MM.1S (cell line): ENCODE measurements around the gene HPSE2.

Experiments
- DNase-seq: peaks from one replicate; pipeline ENCODE4 v3.0.0-alpha.2; 2015
- H2AFZ ChIP-seq: fragments of 300-600 bp; sonication (generic); 2 replicates; pipeline ENCODE4 v1.6.0; 2016; ENCODE audit warnings: antibody characterized with exemption, low read length
- H3F3A ChIP-seq: fragments of 300-600 bp; sonication (generic); 2 replicates; pipeline ENCODE4 v1.6.1; 2016; ENCODE audit warnings: mild to moderate bottlenecking, antibody characterized with exemption, low read length, moderate library complexity, mixed read lengths; ENCODE audit not compliant: insufficient read depth
- H3K27ac ChIP-seq: fragments of 300-600 bp; sonication (generic); 2 replicates; pipeline ENCODE4 v1.5.1; 2016; ENCODE audit warnings: mild to moderate bottlenecking, low read length
- H3K27me3 ChIP-seq: fragments of 300-600 bp; sonication (generic); replicated peaks from 2 replicates; pipeline ENCODE4 v1.6.0; 2016; ENCODE audit warnings: low read length; ENCODE audit not compliant: insufficient read depth
- H3K36me3 ChIP-seq: fragments of 300-600 bp; sonication (generic); replicated peaks from 2 replicates; pipeline ENCODE4 v1.6.1; 2016; ENCODE audit warnings: mild to moderate bottlenecking, low read length, mixed read lengths; ENCODE audit not compliant: insufficient read depth
- H3K4me1 ChIP-seq: fragments of 300-600 bp; sonication (generic); 2 replicates; pipeline ENCODE4 v1.6.1; 2016; ENCODE audit warnings: low read length, mixed read lengths
- H3K4me2 ChIP-seq: fragments of 300-600 bp; sonication (generic); 2 replicates; pipeline ENCODE4 v1.6.0; 2016; ENCODE audit warnings: low read depth, low read length
- H3K4me3 ChIP-seq: fragments of 300-600 bp; sonication (generic); 2 replicates; pipeline ENCODE4 v1.5.1; 2016; ENCODE audit warnings: low read length, mixed read lengths
- H3K79me2 ChIP-seq: fragments of 300-600 bp; sonication (generic); 2 replicates; pipeline ENCODE4 v1.6.1; 2016; ENCODE audit warnings: mixed run types, low read length, mixed read lengths
- H3K9ac ChIP-seq: fragments of 300-600 bp; sonication (generic); 2 replicates; pipeline ENCODE4 v1.6.1; 2016; ENCODE audit warnings: low read length, mixed read lengths
- H3K9me2 ChIP-seq: fragments of 300-600 bp; sonication (generic); replicated peaks from 2 replicates; pipeline ENCODE4 v1.6.1; 2016; ENCODE audit warnings: mild to moderate bottlenecking, low read length, mixed read lengths; ENCODE audit not compliant: insufficient read depth
- H3K9me3 ChIP-seq: fragments of 300-600 bp; sonication (generic); replicated peaks from 2 replicates; pipeline ENCODE4 v1.6.1; 2016; ENCODE audit warnings: mild to moderate bottlenecking, low read length, mixed read lengths; ENCODE audit not compliant: insufficient read depth
- H4K20me1 ChIP-seq: fragments of 300-600 bp; sonication (generic); 2 replicates; pipeline ENCODE4 v1.6.1; 2016; ENCODE audit warnings: mild to moderate bottlenecking, low read length, moderate library complexity, mixed read lengths; ENCODE audit not compliant: insufficient read depth
- EZH2 ChIP-seq: fragments of 300-600 bp; sonication (generic); optimal IDR thresholded peaks from 2 replicates; pipeline ENCODE3; 2017; ENCODE audit warnings: low read depth, mild to moderate bottlenecking, antibody characterized with exemption, low read length, mixed read lengths
- EZH2phosphoT487 ChIP-seq: fragments of 300-600 bp; sonication (generic); IDR thresholded peaks from 2 replicates; pipeline ENCODE4 v1.6.1; 2018; ENCODE audit warnings: antibody characterized with exemption, low read length
- TF ChIP-seq, protein P1 (sequence below): fragments of 300-600 bp; sonication (generic); IDR thresholded peaks from 2 replicates; pipeline ENCODE4 v1.5.1; 2016; ENCODE audit warnings: antibody characterized with exemption, low read length, mixed read lengths

Gene HPSE2

DNA sequence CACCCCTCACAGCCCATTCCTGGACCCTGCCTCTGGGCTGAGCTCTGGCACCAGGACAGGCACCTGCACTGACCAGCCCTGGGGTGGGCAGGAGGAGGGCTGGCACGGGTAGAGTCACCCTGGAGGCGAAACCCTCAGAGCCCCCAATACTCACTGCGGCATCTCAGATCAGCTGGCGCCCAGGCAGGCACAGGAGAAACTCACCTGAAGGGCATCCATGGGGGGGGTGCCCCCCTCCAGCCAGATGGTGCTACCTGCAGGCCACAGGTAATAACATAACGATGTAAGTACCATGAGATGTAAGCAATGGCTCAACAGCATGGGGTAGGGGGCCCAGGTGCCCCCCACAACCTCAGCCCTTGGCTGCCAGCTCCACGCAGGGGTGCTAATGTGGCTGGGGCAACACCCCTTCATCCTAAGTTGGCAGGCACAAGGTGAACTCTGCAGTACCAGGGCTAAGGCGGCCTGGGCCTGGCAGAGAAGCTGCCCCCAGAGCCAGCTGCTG, 808.6 kb downstream of the HPSE2 start:
- no peak for DNase-seq
- Histone ChIP-seq H3K27ac (no peak overlapping the region), H2AFZ (no peak overlapping the region), H3K27me3 (no peaks in the 10 kb centered on the region), H3K4me2 (no peak overlapping the region), H3F3A (no peaks in the 10 kb centered on the region), H3K9me2 (no peaks in the 10 kb centered on the region), H3K79me2 (no peaks in the 10 kb centered on the region), H4K20me1 (no peaks in the 10 kb centered on the region), H3K9me3 (no peaks in the 10 kb centered on the region), H3K36me3 (0 out of 2 replicates have a peak, but pooled peaks cover 3% of the 10 kb centered on the region), H3K4me1 (0 out of 2 replicates have a peak, but pooled peaks cover 3% of the 10 kb centered on the region), H3K4me3 (no peak overlapping the region), H3K9ac (no peak overlapping the region)
- TF ChIP-seq EZH2phosphoT487 (no peak), EZH2 (no peak)
- TF ChIP-seq, protein P1, sequence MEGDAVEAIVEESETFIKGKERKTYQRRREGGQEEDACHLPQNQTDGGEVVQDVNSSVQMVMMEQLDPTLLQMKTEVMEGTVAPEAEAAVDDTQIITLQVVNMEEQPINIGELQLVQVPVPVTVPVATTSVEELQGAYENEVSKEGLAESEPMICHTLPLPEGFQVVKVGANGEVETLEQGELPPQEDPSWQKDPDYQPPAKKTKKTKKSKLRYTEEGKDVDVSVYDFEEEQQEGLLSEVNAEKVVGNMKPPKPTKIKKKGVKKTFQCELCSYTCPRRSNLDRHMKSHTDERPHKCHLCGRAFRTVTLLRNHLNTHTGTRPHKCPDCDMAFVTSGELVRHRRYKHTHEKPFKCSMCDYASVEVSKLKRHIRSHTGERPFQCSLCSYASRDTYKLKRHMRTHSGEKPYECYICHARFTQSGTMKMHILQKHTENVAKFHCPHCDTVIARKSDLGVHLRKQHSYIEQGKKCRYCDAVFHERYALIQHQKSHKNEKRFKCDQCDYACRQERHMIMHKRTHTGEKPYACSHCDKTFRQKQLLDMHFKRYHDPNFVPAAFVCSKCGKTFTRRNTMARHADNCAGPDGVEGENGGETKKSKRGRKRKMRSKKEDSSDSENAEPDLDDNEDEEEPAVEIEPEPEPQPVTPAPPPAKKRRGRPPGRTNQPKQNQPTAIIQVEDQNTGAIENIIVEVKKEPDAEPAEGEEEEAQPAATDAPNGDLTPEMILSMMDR: no peak

DNA sequence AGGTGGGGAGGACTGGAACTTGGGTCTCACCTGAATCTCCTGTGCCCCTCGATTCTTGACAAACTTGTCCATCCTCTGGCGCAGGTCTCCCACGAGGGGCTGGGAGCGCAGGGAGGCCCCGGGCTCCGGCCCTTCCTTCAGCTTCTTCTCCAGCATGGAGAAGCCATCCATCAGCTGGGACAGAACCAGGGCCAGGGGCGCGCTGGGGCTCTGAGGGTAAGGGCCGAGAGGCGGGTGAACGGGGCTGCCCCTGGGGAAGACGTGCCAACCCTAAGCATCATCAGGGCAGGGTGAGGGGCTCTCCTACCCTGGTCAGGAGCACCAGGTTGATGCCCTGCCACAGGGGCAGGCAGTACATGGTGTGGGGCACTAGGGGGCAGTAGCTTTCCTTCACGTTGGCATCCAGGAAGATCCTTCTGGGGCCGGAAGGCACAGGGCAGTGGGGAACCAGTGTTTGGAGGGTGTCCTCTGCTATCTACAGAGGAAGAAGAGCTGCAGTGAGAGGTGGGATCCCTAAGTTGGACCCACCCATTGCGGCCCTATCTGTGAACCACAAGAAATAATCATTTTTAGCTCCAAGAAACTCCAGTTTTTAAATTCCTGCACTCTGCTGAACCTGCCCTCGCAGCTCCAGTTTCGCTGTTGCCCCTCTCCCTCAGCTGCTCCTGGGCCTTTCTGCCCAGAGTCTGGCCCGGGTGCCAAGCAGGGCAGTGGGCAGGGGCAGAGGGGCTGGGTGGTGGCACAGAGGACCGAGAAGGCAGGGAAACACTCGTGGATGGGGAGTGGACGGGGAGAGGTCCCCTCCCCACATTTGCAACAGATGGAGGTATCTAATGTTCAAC, 809.9 kb downstream of the HPSE2 start:
- peak; percentile 34 for DNase-seq
- no peaks in the 10 kb centered on the region for H3K79me2 ChIP-seq
- no peaks in the 10 kb centered on the region for H3K27me3 ChIP-seq
- no peaks in the 10 kb centered on the region for H3K4me1 ChIP-seq
- H3K9me3 ChIP-seq: no peaks in the 10 kb centered on the region
- no peak overlapping the region for H2AFZ ChIP-seq
- H4K20me1 ChIP-seq: no peaks in the 10 kb centered on the region
- H3K27ac ChIP-seq: no peak overlapping the region
- no peaks in the 10 kb centered on the region for H3F3A ChIP-seq
- no peaks in the 10 kb centered on the region for H3K36me3 ChIP-seq
- no peak overlapping the region for H3K4me3 ChIP-seq
- no peak for TF ChIP-seq EZH2phosphoT487
- TF ChIP-seq, protein P1: peak; percentile 74
- H3K9ac ChIP-seq: no peak overlapping the region
- H3K9me2 ChIP-seq: no peaks in the 10 kb centered on the region
- no peak overlapping the region for H3K4me2 ChIP-seq

DNA sequence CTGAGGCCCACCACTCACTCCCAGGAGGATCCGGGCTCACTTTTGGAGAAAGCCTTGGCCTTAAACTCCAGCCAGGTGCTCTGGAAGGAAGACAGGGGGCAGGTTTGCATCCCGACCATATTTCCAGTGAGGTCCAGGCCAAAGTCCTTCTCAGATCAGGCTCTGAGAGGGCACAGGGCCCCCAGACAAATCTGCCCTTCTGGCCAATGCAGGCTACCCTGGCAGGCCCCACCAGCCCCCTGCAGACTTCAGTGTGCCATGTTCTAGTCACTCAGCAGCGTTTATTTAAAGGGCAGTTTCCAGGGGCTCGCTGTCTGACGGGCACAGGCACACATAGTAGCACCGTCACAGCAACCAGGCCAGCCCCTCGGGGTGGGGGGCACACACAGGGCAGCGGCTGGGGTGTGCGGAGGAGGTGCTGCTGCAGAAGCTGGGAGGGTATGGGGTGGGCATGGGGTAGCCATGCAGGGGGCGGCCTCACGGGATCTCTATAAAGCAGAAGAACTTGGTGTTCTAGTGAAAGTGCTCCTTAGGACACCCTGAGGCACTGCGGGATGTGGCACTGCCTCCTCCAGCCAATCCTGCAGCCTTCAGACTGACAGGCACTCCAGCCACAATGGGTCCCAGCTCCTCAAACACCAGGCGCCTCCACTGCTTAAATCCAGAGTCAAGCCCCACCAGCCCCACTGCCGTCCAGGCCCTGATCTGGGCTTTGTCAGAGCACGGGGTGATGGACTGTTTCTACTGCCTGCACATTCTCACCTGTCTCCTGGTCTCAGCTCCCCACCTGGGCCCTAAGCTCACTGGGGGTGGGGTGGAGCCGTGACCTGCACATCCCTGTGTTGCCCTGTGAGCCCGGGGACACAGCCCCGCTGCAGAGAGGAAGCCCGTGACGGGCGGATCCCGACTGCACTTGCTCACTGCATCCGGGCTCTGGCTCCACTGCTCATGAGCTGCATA, 811.1 kb downstream of the HPSE2 start:
- Histone ChIP-seq H3F3A (no peaks in the 10 kb centered on the region), H3K4me2 (no peak overlapping the region), H3K27ac (no peak overlapping the region), H3K9ac (no peak overlapping the region), H3K4me1 (no peaks in the 10 kb centered on the region), H4K20me1 (no peaks in the 10 kb centered on the region), H3K79me2 (no peaks in the 10 kb centered on the region), H3K9me3 (no peaks in the 10 kb centered on the region), H3K27me3 (no peaks in the 10 kb centered on the region), H3K9me2 (no peaks in the 10 kb centered on the region), H3K36me3 (no peaks in the 10 kb centered on the region), H2AFZ (no peak overlapping the region), H3K4me3 (no peak overlapping the region)
- TF ChIP-seq, protein P1: no peak
- TF ChIP-seq EZH2: no peak
- no peak for TF ChIP-seq EZH2phosphoT487
- DNase-seq: no peak
